ENCODE measurements around the gene LENEP. TPM values are rescaled to one million over a fixed set of nuclear protein-coding genes. Genes with fewer than 3 reads are reported as not detected.

LENEP gene
- total RNA-seq, 1 experiment from 2014 or later, result 2.8 TPM

GRCh38 chr1:155029513-155030242 is 36.3 kb downstream of the LENEP start:
- no CpG with 5 or more reads among the region's 16 CpGs for WGBS (ENCODE audit: extremely low coverage, insufficient read length, low lambda C conversion rate)
- H3K23me2 ChIP-seq (ENCODE audit: insufficient read length, low read depth, low read length, poor library complexity, severe bottlenecking), result no peaks in the 10 kb centered on the region
- no peak overlapping the region for H3K9ac ChIP-seq (ENCODE audit: extremely low read depth, insufficient read length, low read length)
- no peak overlapping the region for H3K56ac ChIP-seq (ENCODE audit: insufficient read length, low read depth, low read length)
- H2BK20ac ChIP-seq (ENCODE audit: low read depth, low read length, poor library complexity, severe bottlenecking), result no peak overlapping the region
- H3K9me3 ChIP-seq (ENCODE audit: control insufficient read depth, low read depth, low read length), result no peaks in the 10 kb centered on the region
- no peak overlapping the region for H4K8ac ChIP-seq (replicated peaks; ENCODE audit: insufficient read length, low read depth, low read length)
- no peak overlapping the region for H3K4me2 ChIP-seq (ENCODE audit: insufficient read depth, insufficient read length, low read length)
- H2AK5ac ChIP-seq (ENCODE audit: insufficient read length, low read length), result no peak overlapping the region
- H3K27ac ChIP-seq (ENCODE audit: insufficient read length, low read depth, low read length), result no peak overlapping the region
- Mint-ChIP-seq H3K36me3 (ENCODE audit: insufficient read depth in 1 of 3, low read depth in 3 of 3) (no peaks in the 10 kb centered on the region), H3K4me1 (peaks cover 0 to 14% of the 10 kb centered on the region in 2 experiments; a peak in 2 of 4 replicates), H3K4me3 (no peak overlapping the region; a peak in 1 of 5 replicates), H3K27me3 (ENCODE audit: low read depth) (peaks cover 21% of the 10 kb centered on the region), H3K27ac (no peak overlapping the region), H3K9me3 (no peaks in the 10 kb centered on the region)
- H3K14ac ChIP-seq (ENCODE audit: insufficient read depth, low read length), result no peak overlapping the region
- no peaks in the 10 kb centered on the region for H3K4me1 ChIP-seq (ENCODE audit: insufficient read depth, low read length)
- no peak overlapping the region for H3K23ac ChIP-seq (ENCODE audit: insufficient read length, low read depth, low read length)
- H2BK5ac ChIP-seq (ENCODE audit: insufficient read length, low read length), result no peak overlapping the region
- no peaks in the 10 kb centered on the region for H3K79me1 ChIP-seq (ENCODE audit: insufficient read depth, low read depth, low read length, poor library complexity, severe bottlenecking)
- H2BK15ac ChIP-seq (ENCODE audit: low read depth, low read length), result no peak overlapping the region
- H2BK120ac ChIP-seq (ENCODE audit: low read depth, low read length, poor library complexity, severe bottlenecking), result no peak overlapping the region
- H3K27me3 ChIP-seq (ENCODE audit: insufficient read depth, low read length), result no peaks in the 10 kb centered on the region
- H3T11ph ChIP-seq (ENCODE audit: low read length), result no peak overlapping the region
- H4K91ac ChIP-seq (ENCODE audit: insufficient read length, low read depth, low read length), result no peak overlapping the region
- no peak overlapping the region for H2BK12ac ChIP-seq (ENCODE audit: insufficient read length, low read depth, low read length)
- no peak overlapping the region for H3K4ac ChIP-seq (ENCODE audit: low read depth, low read length)
- no peaks in the 10 kb centered on the region for H3K79me2 ChIP-seq (ENCODE audit: insufficient read depth, low read length)
- no peak overlapping the region for H3K18ac ChIP-seq (ENCODE audit: insufficient read length, low read depth, low read length)
- H2AFZ ChIP-seq (ENCODE audit: low read length), result no peak overlapping the region
- H4K5ac ChIP-seq (ENCODE audit: insufficient read length, low read depth, low read length), result no peak overlapping the region
- H4K20me1 ChIP-seq (ENCODE audit: control insufficient read depth, insufficient read depth, insufficient read length), result no peaks in the 10 kb centered on the region
- DNase-seq, result no peak
- no peak for TF ChIP-seq CTCF (conservative IDR thresholded peaks at IDR 0.05)
